Astrocyte (in vitro differentiated cells and primary cell): ENCODE results near the gene SIRT2. TPM values are rescaled to one million over a fixed set of nuclear protein-coding genes. Genes with fewer than 3 reads are reported as not detected.

Experiments used
- DNase-seq: peaks from one replicate; pipeline ENCODE4 v3.0.0-alpha.2; 2010; ENCODE audit warnings: low read depth
- FAIRE-seq: peaks from 2 replicates; lab custom pipeline; 2011; peaks lifted over from hg19 to GRCh38; lab: Jason Lieb, UNC
- H2AFZ ChIP-seq: 2 replicates; pipeline ENCODE4 v1.6.0; 2012; ENCODE audit warnings: low read depth, low read length, inconsistent platforms
- H3K27ac ChIP-seq: 2 replicates; pipeline ENCODE4 v1.5.1; 2011; ENCODE audit warnings: low read depth, low read length, inconsistent platforms
- H3K27me3 ChIP-seq: 2 replicates; pipeline ENCODE4 v1.6.0; 2011; ENCODE audit warnings: low read length, inconsistent platforms; ENCODE audit not compliant: insufficient read depth
- H3K36me3 ChIP-seq: 2 replicates; pipeline ENCODE4 v1.5.1; 2011; ENCODE audit warnings: low read length, inconsistent platforms; ENCODE audit not compliant: insufficient read depth
- H3K4me1 ChIP-seq: 2 replicates; pipeline ENCODE4 v1.5.1; 2011; ENCODE audit warnings: low read length, inconsistent platforms; ENCODE audit not compliant: insufficient read depth
- H3K4me2 ChIP-seq: 2 replicates; pipeline ENCODE4 v1.6.0; 2012; ENCODE audit warnings: low read length, inconsistent platforms
- H3K4me3 ChIP-seq: 2 replicates; pipeline ENCODE4 v1.5.1; 2011; ENCODE audit warnings: low read depth, mild to moderate bottlenecking, low read length, inconsistent platforms; ENCODE audit not compliant: insufficient read depth
- H3K79me2 ChIP-seq: 2 replicates; pipeline ENCODE4 v1.6.0; 2012; ENCODE audit warnings: mild to moderate bottlenecking, low read length, inconsistent platforms; ENCODE audit not compliant: insufficient read depth
- H3K9ac ChIP-seq: 2 replicates; pipeline ENCODE4 v1.6.0; 2012; ENCODE audit warnings: mild to moderate bottlenecking, low read length, inconsistent platforms
- H3K9me3 ChIP-seq: 2 replicates; pipeline ENCODE4 v1.5.1; 2012; ENCODE audit warnings: low read depth, mild to moderate bottlenecking, low read length, inconsistent platforms; ENCODE audit not compliant: insufficient read depth
- H4K20me1 ChIP-seq: 2 replicates; pipeline ENCODE4 v1.6.0; 2012; ENCODE audit warnings: low read length, inconsistent platforms; ENCODE audit not compliant: insufficient read depth
- H3K27ac Mint-ChIP-seq: one replicate; pipeline ENCODE4 v1.8.0; 2021; ENCODE audit warnings: mild to moderate bottlenecking, mixed read lengths; ENCODE audit not compliant: unreplicated experiment
- H3K27me3 Mint-ChIP-seq: one replicate; pipeline ENCODE4 v1.8.0; 2021; ENCODE audit warnings: low read depth, mixed read lengths; ENCODE audit not compliant: unreplicated experiment
- H3K36me3 Mint-ChIP-seq: one replicate; pipeline ENCODE4 v1.8.0; 2021; ENCODE audit warnings: low read depth, mixed read lengths; ENCODE audit not compliant: unreplicated experiment
- H3K4me1 Mint-ChIP-seq: one replicate; pipeline ENCODE4 v1.8.0; 2021; ENCODE audit warnings: low read depth, mixed read lengths; ENCODE audit not compliant: unreplicated experiment
- H3K4me3 Mint-ChIP-seq: one replicate; pipeline ENCODE4 v1.8.0; 2021; ENCODE audit warnings: mild to moderate bottlenecking, moderate library complexity, mixed read lengths; ENCODE audit not compliant: unreplicated experiment
- H3K9me3 Mint-ChIP-seq: one replicate; pipeline ENCODE4 v1.8.0; 2021; ENCODE audit warnings: mild to moderate bottlenecking, mixed read lengths; ENCODE audit not compliant: unreplicated experiment
- EZH2 ChIP-seq: IDR thresholded peaks from 2 replicates; pipeline ENCODE4 v1.6.1; 2012; ENCODE audit warnings: mild to moderate bottlenecking, low read length, inconsistent platforms; ENCODE audit not compliant: insufficient read depth
- total RNA-seq: library from RNA; stranded (reverse); gene quantifications from 2 replicates; pipeline ENCODE4 v1.2.1, GENCODE V29; 2021
- TF ChIP-seq, protein P1 (sequence below): IDR thresholded peaks from 2 replicates; pipeline ENCODE4 v1.5.1; 2011; ENCODE audit warnings: low read depth, mild to moderate bottlenecking, inconsistent platforms, low read length, moderate library complexity; ENCODE audit not compliant: insufficient read depth

Gene SIRT2
- total RNA-seq, 1 donor from 2014 or later = 35.7 TPM

DNA sequence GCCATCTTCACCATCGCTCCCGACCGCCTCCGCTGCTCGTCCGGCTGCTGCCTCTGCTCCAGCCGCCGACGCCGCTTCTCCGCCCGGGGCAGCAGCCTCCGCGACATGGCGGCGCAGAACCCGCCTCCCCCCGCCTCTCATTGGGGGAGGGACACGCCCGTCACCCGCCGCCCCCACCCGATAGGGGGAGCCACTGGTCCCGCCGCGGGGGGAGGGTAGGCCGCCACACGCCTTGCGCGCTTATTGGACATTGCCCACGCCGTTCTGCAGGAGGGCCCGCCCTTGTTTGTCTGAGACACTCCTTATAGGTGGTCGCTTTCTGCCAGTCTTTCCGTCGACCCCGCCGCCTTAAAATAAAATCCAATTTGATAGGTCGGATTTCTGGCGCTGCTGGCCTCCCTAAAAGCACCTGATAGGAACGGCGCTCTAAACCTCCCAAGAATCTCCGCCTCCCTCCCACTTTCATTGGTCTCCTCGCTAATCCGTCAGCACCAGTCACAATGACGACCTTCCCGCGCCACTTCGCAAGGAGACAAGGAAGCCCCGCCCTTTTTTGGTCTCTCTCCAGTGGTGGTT is 49.5 kb downstream of the SIRT2 start, which contains the start of gene HNRNPL:
TSS of gene HNRNPL (minus strand) at position 127 of the 576 bp plus-strand sequence. CDS start at position 107, 20 bp downstream.
- Histone ChIP-seq H3K9me3 (no peaks in the 10 kb centered on the region), H3K27me3 (no peaks in the 10 kb centered on the region), H2AFZ (peak within 1 kb of the TSS; percentile 48), H3K4me3 (peak within 1 kb of the TSS; percentile 84), H3K4me1 (peaks cover 30% of the 10 kb centered on the region), H3K27ac (peak within 1 kb of the TSS; percentile 97), H3K36me3 (peaks cover 20% of the 10 kb centered on the region), H3K9ac (peak within 1 kb of the TSS; percentile 92), H3K79me2 (peaks cover 42% of the 10 kb centered on the region), H4K20me1 (peaks cover 41% of the 10 kb centered on the region), H3K4me2 (peak within 1 kb of the TSS; percentile 93)
- Mint-ChIP-seq H3K36me3 (peaks cover 19% of the 10 kb centered on the region), H3K27ac (peak within 1 kb of the TSS; percentile 99), H3K27me3 (no peaks in the 10 kb centered on the region), H3K4me1 (peaks cover 21% of the 10 kb centered on the region), H3K4me3 (peak within 1 kb of the TSS; percentile 92), H3K9me3 (no peaks in the 10 kb centered on the region)
- TF ChIP-seq, protein P1, sequence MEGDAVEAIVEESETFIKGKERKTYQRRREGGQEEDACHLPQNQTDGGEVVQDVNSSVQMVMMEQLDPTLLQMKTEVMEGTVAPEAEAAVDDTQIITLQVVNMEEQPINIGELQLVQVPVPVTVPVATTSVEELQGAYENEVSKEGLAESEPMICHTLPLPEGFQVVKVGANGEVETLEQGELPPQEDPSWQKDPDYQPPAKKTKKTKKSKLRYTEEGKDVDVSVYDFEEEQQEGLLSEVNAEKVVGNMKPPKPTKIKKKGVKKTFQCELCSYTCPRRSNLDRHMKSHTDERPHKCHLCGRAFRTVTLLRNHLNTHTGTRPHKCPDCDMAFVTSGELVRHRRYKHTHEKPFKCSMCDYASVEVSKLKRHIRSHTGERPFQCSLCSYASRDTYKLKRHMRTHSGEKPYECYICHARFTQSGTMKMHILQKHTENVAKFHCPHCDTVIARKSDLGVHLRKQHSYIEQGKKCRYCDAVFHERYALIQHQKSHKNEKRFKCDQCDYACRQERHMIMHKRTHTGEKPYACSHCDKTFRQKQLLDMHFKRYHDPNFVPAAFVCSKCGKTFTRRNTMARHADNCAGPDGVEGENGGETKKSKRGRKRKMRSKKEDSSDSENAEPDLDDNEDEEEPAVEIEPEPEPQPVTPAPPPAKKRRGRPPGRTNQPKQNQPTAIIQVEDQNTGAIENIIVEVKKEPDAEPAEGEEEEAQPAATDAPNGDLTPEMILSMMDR = no peak
- no peak for TF ChIP-seq EZH2
- FAIRE-seq = peak; percentile 79
- peak; percentile 100 for DNase-seq

DNA sequence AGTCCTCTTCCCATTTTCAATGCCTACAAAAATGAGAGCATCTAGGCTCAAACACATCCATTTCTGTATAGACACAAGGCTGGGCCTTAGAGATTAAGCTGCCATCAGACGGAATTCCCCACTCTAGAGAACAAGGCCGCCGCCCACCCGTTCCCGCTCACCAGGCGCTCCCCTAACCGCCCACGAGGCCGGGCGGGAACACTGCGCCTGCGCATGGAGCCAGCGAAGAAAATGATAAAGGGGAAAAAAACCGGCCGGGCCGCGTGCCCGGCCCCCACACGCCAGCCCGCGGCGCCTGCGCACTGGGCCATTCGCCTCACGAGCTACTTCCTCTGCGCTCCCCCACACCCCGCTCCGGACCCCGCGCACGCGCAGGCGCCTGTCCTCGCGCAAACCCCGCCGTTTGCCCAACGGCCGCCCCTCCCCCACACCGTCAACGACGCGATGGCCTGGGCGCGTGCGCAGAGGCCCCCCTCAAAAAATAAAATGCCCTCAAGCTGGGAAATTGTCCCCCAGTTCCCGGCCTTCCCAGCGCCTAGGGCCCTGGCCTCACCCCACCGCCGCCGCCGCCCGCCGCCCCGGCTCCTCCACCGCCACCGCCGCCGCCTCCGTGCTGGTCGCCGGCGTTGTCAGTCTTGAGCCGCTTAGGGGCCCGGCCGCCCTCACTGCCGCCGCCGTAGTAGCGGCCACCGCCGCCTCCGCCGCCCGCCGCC is 50.1 kb downstream of the SIRT2 start:
- peaks cover 49% of the 10 kb centered on the region for H3K79me2 ChIP-seq
- H2AFZ ChIP-seq = no peak overlapping the region
- Mint-ChIP-seq H3K9me3 (no peaks in the 10 kb centered on the region), H3K4me3 (peak overlapping the region; percentile 92), H3K4me1 (peaks cover 21% of the 10 kb centered on the region), H3K27me3 (no peaks in the 10 kb centered on the region), H3K27ac (peak overlapping the region; percentile 99), H3K36me3 (peaks cover 19% of the 10 kb centered on the region)
- peaks cover 25% of the 10 kb centered on the region for H3K36me3 ChIP-seq
- no peaks in the 10 kb centered on the region for H3K27me3 ChIP-seq
- peak overlapping the region; percentile 84 for H3K4me3 ChIP-seq
- peak overlapping the region; percentile 93 for H3K4me2 ChIP-seq
- peaks cover 47% of the 10 kb centered on the region for H4K20me1 ChIP-seq
- no peaks in the 10 kb centered on the region for H3K9me3 ChIP-seq
- no peak for TF ChIP-seq EZH2
- TF ChIP-seq, protein P1 = no peak
- H3K4me1 ChIP-seq = peaks cover 30% of the 10 kb centered on the region
- H3K27ac ChIP-seq = peak overlapping the region; percentile 97
- peak; percentile 72 for DNase-seq
- no peak for FAIRE-seq
- peak overlapping the region; percentile 90 for H3K9ac ChIP-seq
